Measurements from ENCODE around the gene GPR132. TPM values are rescaled to one million over a fixed set of nuclear protein-coding genes. Genes with fewer than 3 reads are reported as not detected.
"Not testable (repeated sequence)": the region's sequence is repeated elsewhere in the genome, so short reads cannot be mapped to it uniquely, and the experiment has no call there.

GPR132 gene
- total RNA-seq, 1 experiment from 2014 or later, result not detected

DNA sequence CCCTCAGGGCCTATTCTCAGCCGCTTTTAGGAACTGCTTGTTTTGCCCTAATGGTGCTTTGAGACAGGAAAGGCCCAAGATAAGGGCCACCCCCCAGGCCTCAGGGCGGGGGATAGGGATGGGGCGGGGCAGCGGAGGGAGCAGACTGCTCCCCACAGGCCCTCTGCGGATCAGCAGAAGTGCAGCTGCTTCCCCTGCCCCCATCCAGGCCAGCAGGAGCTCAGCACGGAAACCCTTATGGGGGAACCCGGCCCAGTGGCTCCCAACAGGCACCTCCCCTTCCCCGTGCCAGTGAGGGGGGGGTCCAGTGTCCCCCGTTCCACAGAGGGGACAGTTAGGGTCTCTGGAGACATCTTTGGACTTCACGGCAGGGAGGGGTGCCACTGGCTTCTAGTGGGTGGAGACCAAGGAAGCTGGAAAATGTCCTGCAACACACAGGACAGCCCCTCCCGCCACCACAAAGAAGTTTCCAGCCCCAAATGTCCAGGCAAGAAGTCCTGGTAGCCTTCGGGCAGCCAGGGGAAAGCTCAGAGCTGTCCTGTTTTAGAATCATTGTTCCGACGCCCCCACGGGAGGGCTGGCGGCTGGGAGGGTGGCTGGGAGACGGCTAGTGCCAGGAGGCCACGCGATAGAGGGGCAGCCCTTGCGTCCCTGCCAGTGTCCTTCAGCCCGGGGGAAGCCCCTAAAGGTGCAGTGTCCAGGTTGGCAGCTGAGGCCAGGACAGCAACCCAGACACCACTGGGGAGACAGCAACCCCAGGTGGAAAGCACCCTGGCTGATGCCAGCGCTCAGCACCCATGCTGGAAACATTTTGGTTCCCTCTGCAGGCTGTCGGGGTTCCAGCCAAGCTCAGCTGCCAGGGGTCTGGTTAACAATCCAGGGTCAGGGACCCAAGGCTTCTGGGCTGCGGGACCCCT, 10.4 kb upstream of the GPR132 start:
- no peak for DNase-seq (ENCODE audit: low read depth)

GRCh38 chr14:105074601-105075053, 9.4 kb upstream of the GPR132 start:
- no peak for DNase-seq (ENCODE audit: low read depth)

- no peak for DNase-seq (ENCODE audit: low read depth)
Measured at GRCh38 chr14:105073720-105074600, 8.7 kb upstream of the GPR132 start.

GRCh38 chr14:105072892-105073719, 7.9 kb upstream of the GPR132 start:
- no peak for DNase-seq (ENCODE audit: low read depth)

DNA sequence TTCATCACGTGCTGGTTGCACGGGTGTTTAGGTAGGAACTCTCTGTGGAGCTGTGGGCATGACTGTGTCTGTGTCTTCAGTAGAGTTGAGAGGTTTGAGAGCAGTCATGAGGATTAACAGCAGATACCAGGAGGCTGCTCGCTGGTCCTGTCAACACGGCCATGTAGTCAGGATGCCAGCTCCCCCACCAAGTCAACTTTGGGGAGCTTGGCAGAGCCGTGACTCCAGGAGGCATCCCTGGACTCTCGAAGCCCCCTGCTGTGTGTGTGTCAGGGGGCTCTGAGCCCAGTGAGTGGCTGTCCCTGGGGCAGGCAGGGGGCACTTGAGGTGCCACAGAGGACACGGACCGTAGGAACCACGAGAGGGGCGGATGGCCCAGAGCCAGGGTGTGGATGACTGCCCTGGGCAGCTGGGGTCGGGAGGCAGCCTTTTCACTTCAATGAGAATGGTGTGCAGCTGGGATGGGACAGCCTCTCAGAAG, 7.2 kb upstream of the GPR132 start:
- no peak for DNase-seq (ENCODE audit: low read depth)

GRCh38 chr14:105071942-105072341, 6.7 kb upstream of the GPR132 start:
- DNase-seq (ENCODE audit: low read depth), result no peak

DNA sequence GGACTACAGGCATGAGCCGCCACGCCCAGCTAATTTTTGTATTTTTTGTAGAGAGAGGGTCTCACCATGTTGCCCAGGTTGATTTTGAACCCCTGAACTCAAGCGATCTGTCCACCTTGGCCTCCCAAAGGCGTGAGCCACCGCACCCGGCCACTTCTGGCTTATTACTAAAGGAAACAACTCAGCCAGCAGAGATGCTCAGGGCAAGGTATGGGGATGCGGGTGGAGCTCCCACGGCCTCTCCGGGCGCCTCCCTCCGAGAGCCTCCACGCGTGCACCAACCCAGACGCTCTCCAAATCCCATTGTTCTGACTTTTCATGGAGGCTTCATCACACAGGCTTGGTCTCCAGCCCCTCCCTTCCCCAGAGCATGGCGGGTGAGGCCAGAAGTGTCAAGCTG, 6.1 kb upstream of the GPR132 start:
- DNase-seq (ENCODE audit: low read depth), result no peak

DNA sequence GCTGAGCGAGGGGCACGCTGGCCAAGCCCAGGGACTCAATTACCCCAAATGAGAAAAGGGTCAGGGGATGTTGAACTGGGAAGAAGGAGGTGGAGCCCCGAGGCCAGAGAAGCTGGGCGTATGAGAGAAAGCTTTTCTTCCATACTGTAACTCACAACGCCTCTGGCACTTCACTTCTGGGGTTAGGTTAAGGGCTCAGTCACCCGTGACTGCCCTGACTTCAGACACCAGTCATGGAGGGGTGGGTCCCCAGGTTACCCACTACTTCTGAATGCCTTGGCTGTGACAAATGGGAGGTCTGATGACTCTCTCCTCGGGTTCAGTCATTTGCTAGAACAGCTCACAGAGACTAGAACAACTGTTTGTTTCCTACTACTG, 5.5 kb upstream of the GPR132 start:
- no peak for DNase-seq (ENCODE audit: low read depth)

DNA sequence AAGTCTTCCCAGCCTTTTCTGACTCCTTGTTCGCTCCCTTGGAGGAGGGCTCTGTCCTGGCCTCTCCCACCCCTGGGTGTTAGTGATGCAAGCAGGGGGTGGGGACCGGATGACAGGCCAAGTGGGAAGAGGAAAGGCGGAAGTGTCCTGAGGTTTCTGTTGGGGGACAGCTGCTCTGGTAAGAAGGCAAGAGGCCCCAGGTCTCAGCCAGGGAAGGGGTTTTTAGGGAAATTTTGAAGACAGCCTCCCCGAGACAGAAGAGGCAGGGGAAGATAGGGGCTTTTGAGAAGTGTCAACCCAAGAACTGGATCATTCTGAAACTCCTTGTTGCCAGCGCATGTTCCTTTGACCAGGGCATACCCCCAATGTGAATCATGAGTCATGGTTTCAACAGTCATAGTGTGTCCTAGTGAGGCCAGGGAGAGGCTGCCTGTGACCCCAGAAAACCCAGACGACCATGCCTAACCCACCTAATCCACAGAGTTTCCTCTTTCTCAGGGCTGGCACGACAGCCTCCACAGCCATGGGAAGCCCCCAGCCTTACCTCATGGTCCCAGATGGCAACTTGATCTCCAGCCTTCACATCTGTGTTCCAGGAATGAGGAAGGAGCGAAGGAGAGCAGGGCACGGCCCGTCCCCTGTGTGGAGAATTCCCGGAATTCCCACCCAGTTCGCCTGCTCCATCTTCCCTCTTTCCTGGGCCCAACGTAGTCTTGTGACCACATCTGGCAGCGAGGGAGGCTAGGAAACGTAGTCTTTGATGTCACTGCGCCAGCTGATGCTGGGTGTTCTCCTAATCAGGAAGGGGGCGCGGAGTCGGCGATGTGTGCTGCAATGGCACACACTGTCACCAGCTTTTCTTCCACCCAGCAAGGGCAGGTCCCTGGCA, 4.9 kb upstream of the GPR132 start:
- DNase-seq (ENCODE audit: low read depth), result no peak

DNA sequence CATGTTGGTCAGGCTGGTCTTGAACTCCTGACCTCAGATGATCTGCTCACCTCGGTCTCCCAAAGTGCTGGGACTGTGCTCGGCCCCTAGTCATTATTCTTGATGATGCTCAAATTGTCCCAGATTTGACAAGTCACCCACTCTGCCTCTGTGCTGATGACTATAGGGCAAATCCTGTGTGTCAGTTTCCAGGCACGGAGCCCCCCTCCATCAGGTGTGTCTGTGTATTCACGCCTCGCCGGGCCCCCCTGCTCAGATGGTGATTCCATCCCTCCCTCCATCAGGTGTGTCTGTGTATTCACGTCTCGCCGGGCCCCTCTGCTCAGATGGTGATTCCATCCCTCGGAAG, 4.3 kb upstream of the GPR132 start:
- DNase-seq (ENCODE audit: low read depth), result no peak

DNA sequence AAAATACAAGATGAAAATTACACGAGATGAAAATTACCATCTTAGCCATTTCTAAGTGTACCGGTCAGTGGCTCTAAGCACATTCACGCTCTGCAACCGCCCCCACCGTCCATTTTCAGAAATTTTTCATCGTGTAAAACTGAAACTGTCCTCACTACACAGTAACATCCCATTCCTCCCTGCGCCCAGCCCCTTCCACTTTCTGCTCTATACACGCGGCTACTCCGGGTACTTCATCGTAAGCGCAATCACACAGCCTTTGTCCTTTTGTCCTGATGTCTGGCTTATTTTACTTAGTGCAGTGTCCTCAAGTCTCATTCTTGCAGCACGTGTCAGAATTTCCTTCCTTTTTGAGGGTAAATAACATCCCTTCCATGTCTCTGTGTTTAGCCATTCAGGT, 3.6 kb upstream of the GPR132 start:
- no peak for DNase-seq (ENCODE audit: low read depth)

GRCh38 chr14:105067969-105068301, 2.7 kb upstream of the GPR132 start:
- no peak for DNase-seq (ENCODE audit: low read depth)

- DNase-seq (ENCODE audit: low read depth), result peak; percentile 46
Measured at GRCh38 chr14:105067140-105067968, 2.1 kb upstream of the GPR132 start.

GRCh38 chr14:105066240-105067071, 1.2 kb upstream of the GPR132 start:
- no peak for DNase-seq (ENCODE audit: low read depth)

GRCh38 chr14:105064721-105065143, 498 bp downstream of the GPR132 start:
- peak; percentile 27 for DNase-seq (ENCODE audit: low read depth)

DNA sequence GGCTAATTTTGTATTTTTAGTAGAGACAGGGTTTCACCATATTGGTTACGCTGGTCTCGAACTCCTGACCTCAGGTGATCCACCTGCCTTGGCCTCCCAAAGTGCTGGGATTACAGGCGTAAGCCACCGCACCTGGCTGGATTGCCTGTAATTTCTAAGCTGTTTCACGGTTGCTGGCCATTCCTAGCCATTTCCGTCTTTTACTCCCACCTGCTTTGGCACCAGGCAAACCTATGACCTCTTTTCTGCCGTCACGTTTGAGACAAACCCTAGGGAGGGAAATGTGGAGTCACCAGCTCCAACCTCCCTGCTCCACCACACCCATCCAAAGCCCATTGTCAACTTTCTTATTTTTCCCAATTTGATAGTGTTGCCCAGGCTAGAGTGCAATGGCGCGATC, 1.2 kb downstream of the GPR132 start:
- DNase-seq (ENCODE audit: low read depth), result no peak

DNA sequence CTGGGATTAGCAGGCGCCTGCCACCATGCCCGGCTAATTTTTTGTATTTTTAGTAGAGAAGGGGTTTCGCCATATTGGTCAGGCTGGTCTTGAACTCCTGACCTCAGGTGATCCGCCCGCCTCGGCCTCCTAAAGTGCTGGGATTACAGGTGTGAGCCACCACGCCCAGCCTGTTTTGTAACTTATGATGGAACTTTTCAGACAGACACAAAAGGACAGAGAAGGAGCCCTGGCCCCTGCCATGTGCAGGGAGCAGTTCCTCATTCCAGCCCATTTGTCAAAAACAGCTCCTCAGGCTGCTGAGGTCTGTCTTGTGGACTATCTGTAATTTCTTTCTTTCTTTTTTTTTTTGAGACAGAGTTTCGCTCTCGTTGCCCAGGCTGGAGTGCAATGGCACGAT, 1.7 kb downstream of the GPR132 start:
- not testable (repeated sequence) for DNase-seq (ENCODE audit: low read depth)

GRCh38 chr14:105063056-105063455, 2.2 kb downstream of the GPR132 start:
- DNase-seq (ENCODE audit: low read depth), result no peak

DNA sequence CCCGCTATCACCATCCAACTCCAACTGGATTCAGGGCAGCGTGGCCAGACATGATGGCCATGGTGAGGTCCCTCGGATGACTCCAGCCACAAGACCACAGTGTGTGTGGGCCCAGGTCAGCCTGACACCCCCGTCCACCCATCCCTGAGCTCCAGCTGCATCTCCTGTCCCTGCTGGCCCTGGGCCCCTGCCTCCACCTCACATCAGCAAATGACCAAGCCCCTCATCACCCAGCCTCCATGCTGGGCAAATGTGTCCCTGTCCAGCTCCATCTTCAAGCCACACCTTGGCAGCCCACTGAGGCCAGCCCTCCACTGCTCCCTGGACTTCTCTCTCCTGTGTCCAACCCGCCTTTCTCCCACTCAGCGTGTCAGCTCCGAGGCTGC, 3.2 kb downstream of the GPR132 start:
- DNase-seq (ENCODE audit: low read depth), result no peak
